Muscle of back (tissue), 11 donors: ENCODE results near the gene SRPRA. TPM values are rescaled to one million over a fixed set of nuclear protein-coding genes. Genes with fewer than 3 reads are reported as not detected.
A peak's percentile ranks its signal among the peaks of the same experiment; 100 is the strongest.
"Not testable (repeated sequence)": the region's sequence is repeated elsewhere in the genome, so short reads cannot be mapped to it uniquely, and the experiment has no call there.

Experiments
- DNase-seq, 3 donors: peaks; one replicate each; pipeline versions ENCODE4 v3.0.0 to v3.0.0-alpha.2; 2013
- polyA plus RNA-seq, 10 donors: library from polyadenylated mRNA; unstranded; fragments of 120-200 nt; gene quantifications; one replicate each; pipeline ENCODE4 v1.2.1, GENCODE V29; 2013; ENCODE audit not compliant: insufficient read length in 10 of 10

Gene SRPRA
- polyA plus RNA-seq, 10 donors: 56.9 to 68.9 (median 62.9) TPM

DNA sequence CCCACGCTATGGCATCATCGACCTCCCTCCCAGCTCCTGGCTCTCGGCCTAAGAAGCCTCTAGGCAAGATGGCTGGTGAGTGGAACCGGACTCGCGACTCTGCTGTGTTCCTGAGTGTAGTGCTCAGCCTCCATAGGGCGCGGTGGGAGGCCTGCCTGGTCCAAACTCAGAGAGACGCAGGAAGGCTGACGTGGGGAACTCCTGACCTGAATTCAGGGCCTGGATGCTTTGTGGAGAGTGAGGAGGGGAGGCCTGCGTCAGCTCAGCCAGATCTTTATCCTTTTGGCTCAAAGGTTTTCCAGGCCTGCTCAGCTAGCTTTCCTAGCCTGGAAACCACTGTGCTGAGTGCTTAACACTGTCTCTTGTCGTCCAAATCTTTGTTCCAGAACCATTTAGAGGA is 22.2 kb upstream of the SRPRA start:
- DNase-seq: no peak

GRCh38 chr11:126288237-126288636 is 19.5 kb upstream of the SRPRA start:
- DNase-seq: no peak

GRCh38 chr11:126284829-126285228 is 16.1 kb upstream of the SRPRA start:
- peak; percentile 28 to 88 (median 46) for DNase-seq

- peak; percentile 57 to 88 (median 63) for DNase-seq
Measured at GRCh38 chr11:126282736-126283591, 14.3 kb upstream of the SRPRA start, which contains the start of gene TIRAP. Gene TIRAP (plus strand): TSS chr11:126283093. CDS start chr11:126290895, 7,802 bp downstream.

- DNase-seq: peak in 2 of 3 donors; percentile 33 to 73
Measured at GRCh38 chr11:126282361-126282735, 13.7 kb upstream of the SRPRA start.

GRCh38 chr11:126281666-126282175 is 13.0 kb upstream of the SRPRA start:
- no peak for DNase-seq

- no peak for DNase-seq
Measured at GRCh38 chr11:126281245-126281644, 12.6 kb upstream of the SRPRA start.

GRCh38 chr11:126280595-126280994 is 11.9 kb upstream of the SRPRA start:
- no peak for DNase-seq

- DNase-seq: no peak
Measured at GRCh38 chr11:126279191-126279590, 10.5 kb upstream of the SRPRA start.

DNA sequence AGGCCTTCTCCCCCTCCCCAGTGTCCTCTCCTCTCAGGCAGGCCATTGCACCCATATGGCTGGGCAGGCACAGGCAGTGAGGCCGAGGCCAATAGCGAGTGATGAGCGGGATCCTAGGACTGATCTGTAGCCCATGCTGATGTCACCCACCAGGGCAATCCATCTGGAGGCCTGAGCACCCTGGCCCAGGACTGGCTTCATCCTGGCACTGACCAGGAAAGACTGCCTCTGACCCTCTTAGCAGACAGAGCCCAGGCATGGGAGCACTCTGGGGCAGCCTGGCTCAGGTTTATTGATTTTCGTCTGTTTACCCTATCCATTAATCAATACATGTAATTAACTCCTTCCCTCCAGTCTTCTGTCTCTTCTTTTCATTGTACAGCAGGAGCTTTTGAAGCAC is 9.1 kb upstream of the SRPRA start:
- DNase-seq: no peak

- DNase-seq: no peak
Measured at GRCh38 chr11:126277322-126277721, 8.6 kb upstream of the SRPRA start.

- no peak for DNase-seq
Measured at GRCh38 chr11:126268361-126268707, 361 bp downstream of the SRPRA start.

DNA sequence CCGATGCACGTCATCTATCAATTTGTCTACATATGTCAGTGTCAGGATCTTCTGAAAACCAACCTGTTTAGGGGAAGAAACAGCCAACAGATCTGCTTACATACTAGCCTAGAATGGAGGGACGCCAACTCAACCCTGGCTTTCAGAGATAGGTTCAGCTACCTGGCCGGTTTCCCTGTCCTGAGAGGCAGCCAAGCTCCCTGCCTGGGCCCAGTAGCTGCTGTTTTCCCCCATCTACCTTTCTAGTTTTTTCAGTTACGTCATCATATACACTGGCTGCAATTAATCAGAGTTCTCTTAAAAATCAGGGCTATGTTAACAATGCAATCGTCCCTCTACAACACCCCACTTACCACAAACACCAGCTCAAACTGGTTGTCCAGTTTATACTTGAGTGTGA is 1.0 kb downstream of the SRPRA start:
- DNase-seq: no peak

DNA sequence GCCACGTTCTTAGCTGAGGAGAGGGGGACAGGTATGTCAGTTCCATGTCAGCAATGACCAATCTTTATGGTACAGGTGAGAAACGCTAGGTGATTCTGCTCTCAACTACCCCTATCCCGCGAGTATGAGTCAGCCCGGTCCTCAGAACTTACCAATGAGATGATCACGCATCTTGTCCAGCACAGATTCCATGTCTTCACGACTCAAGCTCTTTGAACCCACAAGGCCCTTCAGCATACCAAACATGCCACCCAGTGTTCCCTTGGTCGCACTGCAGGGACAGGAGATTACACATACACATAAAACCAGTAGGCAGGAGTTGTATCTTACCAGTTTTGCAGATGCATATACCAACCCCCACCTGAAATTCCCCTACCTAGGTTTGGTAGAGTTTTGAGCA is 2.9 kb downstream of the SRPRA start:
- no peak for DNase-seq

GRCh38 chr11:126263489-126263888 is 5.2 kb downstream of the SRPRA start:
- no peak for DNase-seq

- DNase-seq: no peak
Measured at GRCh38 chr11:126262216-126262615, 6.5 kb downstream of the SRPRA start.

GRCh38 chr11:126257764-126258163 is 10.9 kb downstream of the SRPRA start:
- DNase-seq: no peak

DNA sequence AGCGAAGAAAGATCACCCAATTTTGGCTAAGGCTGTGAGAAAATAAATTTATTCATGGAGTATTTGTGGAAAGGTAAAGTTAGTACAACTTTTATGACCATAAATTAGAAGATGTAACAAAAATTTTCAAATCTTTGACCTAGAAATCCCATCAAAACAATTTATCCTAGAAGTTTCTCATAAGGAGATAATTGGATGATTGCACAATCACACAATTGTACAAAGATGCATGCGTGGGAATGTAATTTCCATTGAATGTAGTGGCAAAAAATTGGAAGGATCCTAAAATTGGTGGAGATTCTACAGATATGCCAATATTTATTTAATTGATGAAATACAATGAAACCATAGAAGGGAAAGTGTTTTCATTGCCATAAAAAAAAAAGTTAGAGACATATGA is 11.6 kb downstream of the SRPRA start:
- DNase-seq: no peak

DNA sequence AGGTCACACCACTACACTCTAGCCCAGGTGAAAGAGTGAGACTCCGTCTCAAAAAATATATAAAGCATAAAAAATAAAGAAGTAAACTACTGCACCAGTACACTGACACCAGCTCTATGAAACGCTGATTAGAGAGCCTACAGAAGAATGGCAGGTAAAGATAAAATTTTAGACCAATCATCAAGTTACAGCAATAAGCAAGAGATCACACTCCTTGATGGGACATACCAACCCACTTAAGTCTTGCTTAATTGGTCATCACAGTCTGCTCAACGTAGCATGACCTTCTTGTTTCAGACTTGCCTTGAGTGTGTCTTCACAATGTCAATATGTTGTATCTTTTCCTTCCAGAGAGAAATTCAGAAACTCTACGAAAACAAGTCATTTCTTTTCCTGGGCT is 12.5 kb downstream of the SRPRA start:
- no peak for DNase-seq

DNA sequence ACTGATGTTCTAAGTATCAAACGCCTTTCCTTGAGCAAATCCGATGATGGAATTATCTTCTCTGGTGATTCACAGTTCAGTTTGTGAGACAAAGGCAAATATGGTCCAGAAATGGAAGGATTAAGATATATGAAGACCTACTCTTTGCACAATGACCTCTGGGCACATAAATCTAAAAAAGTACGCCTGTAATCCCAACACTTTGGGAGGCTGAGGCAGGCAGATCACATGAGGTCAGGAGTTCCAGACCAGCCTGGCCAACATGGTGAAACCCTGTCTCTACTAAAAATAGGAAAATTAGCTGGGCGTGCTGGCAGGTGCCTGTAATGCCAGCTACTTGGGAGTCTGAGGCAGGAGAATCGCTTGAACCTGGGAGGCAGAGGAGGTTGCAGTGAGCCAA is 13.2 kb downstream of the SRPRA start:
- DNase-seq: not testable (repeated sequence)

DNA sequence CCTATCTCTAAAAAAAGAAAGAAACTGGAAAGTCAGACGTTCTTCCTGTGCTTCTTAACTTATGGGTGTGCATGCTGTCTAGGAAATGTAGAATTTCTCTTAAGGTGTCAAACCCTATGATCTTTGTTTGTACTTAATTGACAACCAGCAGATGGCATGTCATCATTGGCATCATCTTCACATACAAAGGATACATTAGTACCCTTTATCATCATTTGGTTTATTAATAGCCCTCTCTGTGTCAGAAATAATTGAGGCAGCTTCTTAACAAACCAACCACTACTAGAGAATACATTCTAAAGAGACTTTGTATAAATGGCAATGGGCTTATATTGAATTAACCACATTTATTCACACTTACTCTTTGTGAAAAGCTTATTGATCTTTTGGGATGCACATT is 13.9 kb downstream of the SRPRA start:
- no peak for DNase-seq

- DNase-seq: no peak
Measured at GRCh38 chr11:126253265-126253664, 15.4 kb downstream of the SRPRA start.

DNA sequence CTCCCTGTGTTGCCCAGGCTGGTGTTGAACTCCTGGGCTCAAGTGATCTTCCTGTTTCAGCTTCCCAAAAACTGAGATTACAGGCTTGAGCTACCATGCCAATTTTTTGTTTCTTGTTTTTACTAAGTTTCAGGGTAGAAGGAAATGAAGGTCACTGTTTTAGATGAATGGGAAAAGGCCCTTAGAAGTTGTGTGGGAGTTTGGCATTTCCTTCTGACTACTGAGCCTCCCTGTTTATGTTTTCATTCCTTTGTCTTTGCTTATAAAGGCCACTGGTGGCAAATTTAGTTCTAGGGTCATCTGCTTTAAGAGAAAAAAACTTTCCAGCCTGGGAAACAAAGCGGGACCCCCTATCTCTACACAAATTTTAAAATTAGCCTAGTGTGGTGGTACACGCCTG is 22.1 kb downstream of the SRPRA start:
- DNase-seq: no peak

GRCh38 chr11:126233391-126233790 is 35.3 kb downstream of the SRPRA start:
- DNase-seq: no peak
